ENCODE data around the gene SPEG. TPM values are rescaled to one million over a fixed set of nuclear protein-coding genes. Genes with fewer than 3 reads are reported as not detected.

Gene SPEG
- total RNA-seq, 1 donor from 2014 or later = 145 TPM

DNA sequence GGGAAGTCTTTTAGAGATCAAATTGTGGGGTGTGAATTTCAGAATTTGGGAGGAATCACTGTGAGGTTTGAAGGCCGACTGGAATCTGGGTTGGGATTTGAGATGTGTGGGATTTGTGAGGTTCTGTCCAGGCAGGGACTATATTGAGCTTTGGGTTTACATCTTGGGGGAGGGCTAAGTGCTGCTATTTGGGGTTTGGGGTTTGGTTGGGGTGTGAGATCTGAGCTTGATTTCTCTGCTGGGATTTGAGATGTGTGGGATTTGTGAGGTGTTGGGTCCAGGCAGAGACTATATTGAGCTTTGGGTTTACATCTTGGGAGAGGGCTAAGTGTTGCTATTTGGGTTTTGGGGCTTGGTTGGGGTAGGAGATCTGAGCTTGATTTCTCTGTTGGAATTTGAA, 64.9 kb downstream of the SPEG start:
- TF ChIP-seq, protein P1, sequence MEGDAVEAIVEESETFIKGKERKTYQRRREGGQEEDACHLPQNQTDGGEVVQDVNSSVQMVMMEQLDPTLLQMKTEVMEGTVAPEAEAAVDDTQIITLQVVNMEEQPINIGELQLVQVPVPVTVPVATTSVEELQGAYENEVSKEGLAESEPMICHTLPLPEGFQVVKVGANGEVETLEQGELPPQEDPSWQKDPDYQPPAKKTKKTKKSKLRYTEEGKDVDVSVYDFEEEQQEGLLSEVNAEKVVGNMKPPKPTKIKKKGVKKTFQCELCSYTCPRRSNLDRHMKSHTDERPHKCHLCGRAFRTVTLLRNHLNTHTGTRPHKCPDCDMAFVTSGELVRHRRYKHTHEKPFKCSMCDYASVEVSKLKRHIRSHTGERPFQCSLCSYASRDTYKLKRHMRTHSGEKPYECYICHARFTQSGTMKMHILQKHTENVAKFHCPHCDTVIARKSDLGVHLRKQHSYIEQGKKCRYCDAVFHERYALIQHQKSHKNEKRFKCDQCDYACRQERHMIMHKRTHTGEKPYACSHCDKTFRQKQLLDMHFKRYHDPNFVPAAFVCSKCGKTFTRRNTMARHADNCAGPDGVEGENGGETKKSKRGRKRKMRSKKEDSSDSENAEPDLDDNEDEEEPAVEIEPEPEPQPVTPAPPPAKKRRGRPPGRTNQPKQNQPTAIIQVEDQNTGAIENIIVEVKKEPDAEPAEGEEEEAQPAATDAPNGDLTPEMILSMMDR (IDR thresholded peaks at IDR 0.05; ENCODE audit: borderline replicate concordance) = no peak
- Histone ChIP-seq H3K27ac (replicated peaks) (no peak overlapping the region), H3K9me3 (replicated peaks) (no peaks in the 10 kb centered on the region), H3K36me3 (peaks cover 31% of the 10 kb centered on the region), H3K4me1 (peaks cover 54% of the 10 kb centered on the region), H3K4me3 (peak overlapping the region; percentile 75), H3K27me3 (ENCODE audit: low read depth) (peaks cover 19% of the 10 kb centered on the region)
- intact Hi-C loops (cut with micrococcal nuclease) = no loop called here
- DNase-seq = no peak

DNA sequence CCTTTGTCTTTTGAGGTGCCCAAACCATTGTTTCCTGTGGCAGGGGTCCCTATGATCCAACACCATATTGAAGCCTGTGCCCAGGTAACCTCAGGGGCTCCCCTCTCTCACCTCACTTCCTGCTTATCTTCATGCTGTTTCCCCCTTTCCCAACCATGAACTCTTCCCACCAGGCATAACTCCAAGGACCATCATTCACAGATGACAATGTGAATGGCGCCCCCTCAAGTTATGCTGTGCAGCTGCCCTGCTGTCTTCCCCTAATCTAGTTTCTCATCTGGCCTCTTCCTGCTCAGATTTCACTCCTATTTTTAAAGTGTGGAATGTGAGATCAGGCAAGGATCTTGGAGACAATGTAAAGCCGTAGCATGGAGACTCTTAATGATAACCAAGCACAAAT, 65.5 kb downstream of the SPEG start:
- no peak overlapping the region for H3K27ac ChIP-seq (replicated peaks)
- peaks cover 19% of the 10 kb centered on the region for H3K27me3 ChIP-seq (ENCODE audit: low read depth)
- DNase-seq = no peak
- H3K4me3 ChIP-seq = no peak overlapping the region
- H3K36me3 ChIP-seq = peaks cover 37% of the 10 kb centered on the region
- peaks cover 48% of the 10 kb centered on the region for H3K4me1 ChIP-seq
- no peaks in the 10 kb centered on the region for H3K9me3 ChIP-seq (replicated peaks)
- intact Hi-C loops (cut with micrococcal nuclease) = no loop called here
- TF ChIP-seq, protein P1 (IDR thresholded peaks at IDR 0.05; ENCODE audit: borderline replicate concordance) = no peak

DNA sequence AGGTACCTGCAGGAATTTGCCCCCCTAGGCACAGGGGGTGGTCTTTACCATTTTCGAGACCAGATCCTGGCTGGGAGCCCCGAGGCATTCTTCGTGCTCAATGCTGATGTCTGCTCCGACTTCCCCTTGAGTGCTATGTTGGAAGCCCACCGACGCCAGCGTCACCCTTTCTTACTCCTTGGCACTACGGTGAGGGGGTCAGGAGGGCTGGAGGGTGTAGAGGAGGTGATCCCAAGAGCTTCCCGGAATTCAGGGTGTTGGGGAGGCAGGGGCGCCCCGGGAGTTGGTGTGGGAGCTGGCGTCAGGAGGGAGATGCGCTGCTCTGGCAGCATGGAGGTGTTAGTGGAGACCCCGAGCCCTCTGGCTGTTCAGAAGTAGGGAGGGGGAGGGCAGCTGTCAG, 67.2 kb downstream of the SPEG start:
- H3K4me3 ChIP-seq = no peak overlapping the region
- H3K36me3 ChIP-seq = peaks cover 54% of the 10 kb centered on the region
- TF ChIP-seq, protein P1 (IDR thresholded peaks at IDR 0.05; ENCODE audit: borderline replicate concordance) = no peak
- H3K9me3 ChIP-seq (replicated peaks) = no peaks in the 10 kb centered on the region
- DNase-seq = no peak
- peaks cover 32% of the 10 kb centered on the region for H3K4me1 ChIP-seq
- intact Hi-C loops (cut with micrococcal nuclease) = no loop called here
- H3K27me3 ChIP-seq (ENCODE audit: low read depth) = peaks cover 4% of the 10 kb centered on the region
- H3K27ac ChIP-seq (replicated peaks) = no peak overlapping the region

DNA sequence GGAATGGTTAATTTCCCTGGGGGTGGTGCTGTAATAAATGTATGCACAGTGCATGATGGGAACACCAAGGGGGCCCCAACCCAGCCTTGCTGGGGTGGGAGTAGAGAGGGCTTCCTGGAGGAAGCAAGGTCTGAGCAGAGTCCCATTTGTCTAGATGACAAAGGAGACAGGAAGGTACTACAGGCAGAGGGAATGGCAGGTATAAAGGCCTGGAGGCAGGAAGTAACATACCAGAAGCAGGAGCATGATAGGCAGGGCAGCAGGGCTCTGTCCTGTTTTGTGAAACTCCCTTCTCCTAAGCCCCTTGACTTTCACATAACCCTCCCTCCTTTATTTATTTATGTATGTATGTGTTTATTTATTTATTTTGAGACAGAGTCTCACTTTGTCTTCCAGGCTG, 68.0 kb downstream of the SPEG start:
- Histone ChIP-seq H3K27me3 (ENCODE audit: low read depth) (no peaks in the 10 kb centered on the region), H3K27ac (replicated peaks) (no peak overlapping the region), H3K9me3 (replicated peaks) (no peaks in the 10 kb centered on the region), H3K36me3 (peaks cover 54% of the 10 kb centered on the region), H3K4me1 (peaks cover 32% of the 10 kb centered on the region), H3K4me3 (no peak overlapping the region)
- no peak for DNase-seq
- TF ChIP-seq, protein P1 (IDR thresholded peaks at IDR 0.05; ENCODE audit: borderline replicate concordance) = no peak
- intact Hi-C loops (cut with micrococcal nuclease) = no loop called here

DNA sequence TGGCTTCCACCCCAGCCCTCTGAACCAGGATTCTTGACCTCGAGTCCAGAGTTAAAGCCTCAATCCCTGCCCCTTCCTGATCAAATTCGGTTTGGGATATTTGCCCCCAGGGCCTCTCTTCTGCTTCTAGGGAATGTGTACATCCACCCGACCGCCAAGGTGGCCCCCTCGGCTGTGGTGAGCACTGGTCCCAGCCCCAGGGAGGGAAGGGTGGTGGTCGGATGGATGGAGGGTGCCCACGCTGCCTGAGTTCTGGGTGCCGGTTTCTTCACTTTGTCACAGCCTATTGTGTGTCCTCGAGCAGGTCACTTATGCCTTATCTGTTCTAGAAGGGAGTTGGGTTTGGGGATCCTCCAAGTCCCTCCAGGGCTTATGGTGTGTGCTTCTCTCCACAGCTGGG, 70.9 kb downstream of the SPEG start:
- no peak overlapping the region for H3K27ac ChIP-seq (replicated peaks)
- H3K4me3 ChIP-seq = no peak overlapping the region
- intact Hi-C loops (cut with micrococcal nuclease) = no loop called here
- no peak for DNase-seq
- H3K27me3 ChIP-seq (ENCODE audit: low read depth) = peaks cover 15% of the 10 kb centered on the region
- TF ChIP-seq, protein P1 (IDR thresholded peaks at IDR 0.05; ENCODE audit: borderline replicate concordance) = no peak
- peaks cover 54% of the 10 kb centered on the region for H3K36me3 ChIP-seq
- H3K9me3 ChIP-seq (replicated peaks) = no peaks in the 10 kb centered on the region
- H3K4me1 ChIP-seq = peaks cover 38% of the 10 kb centered on the region
